Osteoblast (primary cell): ENCODE measurements around the gene KRT6B. TPM values are rescaled to one million over a fixed set of nuclear protein-coding genes. Genes with fewer than 3 reads are reported as not detected.

Source experiments
- DNase-seq: peaks from one replicate; pipeline ENCODE4 v3.0.0; 2011; ENCODE audit warnings: low spot score, mixed read lengths; ENCODE audit not compliant: insufficient read length; ENCODE audit errors: missing footprints
- H2AFZ ChIP-seq: 2 replicates; pipeline ENCODE4 v1.6.0; 2011; ENCODE audit warnings: mild to moderate bottlenecking, low read length
- H3K27ac ChIP-seq: 2 replicates; pipeline ENCODE4 v1.5.1; 2011; ENCODE audit warnings: mild to moderate bottlenecking, low read depth, low read length, moderate library complexity
- H3K27me3 ChIP-seq: 2 replicates; pipeline ENCODE4 v1.6.0; 2012; ENCODE audit warnings: mild to moderate bottlenecking, control low read depth, inconsistent platforms, low read length, moderate library complexity; ENCODE audit not compliant: insufficient read depth
- H3K36me3 ChIP-seq: 2 replicates; pipeline ENCODE4 v1.5.1; 2011; ENCODE audit warnings: mild to moderate bottlenecking, low read length, control low read depth, moderate library complexity; ENCODE audit not compliant: insufficient read depth
- H3K4me1 ChIP-seq: 2 replicates; pipeline ENCODE4 v1.5.1; 2011; ENCODE audit warnings: mild to moderate bottlenecking, low read length, control low read depth, moderate library complexity; ENCODE audit not compliant: insufficient read depth
- H3K4me2 ChIP-seq: 2 replicates; pipeline ENCODE4 v1.6.0; 2011; ENCODE audit warnings: mild to moderate bottlenecking, low read length; ENCODE audit not compliant: insufficient read depth
- H3K4me3 ChIP-seq: fragments of 200-600 bp; sonication (generic); 3 replicates; pipeline ENCODE4 v1.5.1; 2012; ENCODE audit warnings: mild to moderate bottlenecking, low read length, inconsistent platforms; ENCODE audit not compliant: insufficient read depth
- H3K79me2 ChIP-seq: 2 replicates; pipeline ENCODE4 v1.6.0; 2012; ENCODE audit warnings: mild to moderate bottlenecking, low read length, control low read depth, inconsistent platforms; ENCODE audit not compliant: insufficient read depth
- H3K9me3 ChIP-seq: 2 replicates; pipeline ENCODE4 v1.5.1; 2011; ENCODE audit warnings: low read depth, low read length, control low read depth
- H4K20me1 ChIP-seq: 2 replicates; pipeline ENCODE4 v1.6.0; 2012; ENCODE audit warnings: mild to moderate bottlenecking, low read length, control low read depth; ENCODE audit not compliant: insufficient read depth
- total RNA-seq: library from RNA; depleted of rRNA; stranded (reverse); fragments of >200 nt; gene quantifications from 2 replicates; pipeline ENCODE4 v1.2.3, GENCODE V29; 2012
- TF ChIP-seq, protein P1 (sequence below): IDR thresholded peaks from 2 replicates; pipeline ENCODE4 v1.5.1; 2011; ENCODE audit warnings: mild to moderate bottlenecking, low read depth, low read length, moderate library complexity; ENCODE audit errors: extremely low read depth

Gene KRT6B
- total RNA-seq, 1 donor = not detected

DNA sequence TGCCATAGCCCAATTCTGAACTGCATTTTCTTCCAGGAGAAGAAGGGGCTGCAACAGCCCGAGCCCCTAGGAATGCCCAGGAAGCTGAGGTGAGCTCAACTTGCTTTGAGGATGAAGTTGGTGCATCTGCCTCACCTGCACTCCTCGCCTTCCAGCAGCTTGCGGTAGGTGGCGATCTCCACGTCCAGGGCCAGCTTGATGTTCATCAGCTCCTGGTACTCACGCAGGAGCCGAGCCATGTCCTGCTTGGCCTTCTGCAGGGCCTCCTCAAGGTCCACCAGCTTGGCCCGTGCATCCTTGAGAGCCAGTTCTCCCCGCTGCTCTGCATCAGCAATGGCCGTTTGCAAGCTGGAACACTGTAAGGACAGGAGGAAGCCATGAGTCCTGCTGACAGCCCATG lies 23.8 kb downstream of the KRT6B start:
- DNase-seq = no peak
- Histone ChIP-seq H3K36me3 (no peaks in the 10 kb centered on the region), H3K27me3 (peaks cover 56% of the 10 kb centered on the region), H3K4me1 (peaks cover 3% of the 10 kb centered on the region), H3K9me3 (no peaks in the 10 kb centered on the region), H3K4me2 (no peak overlapping the region), H3K79me2 (no peaks in the 10 kb centered on the region), H3K27ac (no peak overlapping the region), H3K4me3 (no peak overlapping the region), H4K20me1 (no peaks in the 10 kb centered on the region), H2AFZ (no peak overlapping the region)
- TF ChIP-seq, protein P1, sequence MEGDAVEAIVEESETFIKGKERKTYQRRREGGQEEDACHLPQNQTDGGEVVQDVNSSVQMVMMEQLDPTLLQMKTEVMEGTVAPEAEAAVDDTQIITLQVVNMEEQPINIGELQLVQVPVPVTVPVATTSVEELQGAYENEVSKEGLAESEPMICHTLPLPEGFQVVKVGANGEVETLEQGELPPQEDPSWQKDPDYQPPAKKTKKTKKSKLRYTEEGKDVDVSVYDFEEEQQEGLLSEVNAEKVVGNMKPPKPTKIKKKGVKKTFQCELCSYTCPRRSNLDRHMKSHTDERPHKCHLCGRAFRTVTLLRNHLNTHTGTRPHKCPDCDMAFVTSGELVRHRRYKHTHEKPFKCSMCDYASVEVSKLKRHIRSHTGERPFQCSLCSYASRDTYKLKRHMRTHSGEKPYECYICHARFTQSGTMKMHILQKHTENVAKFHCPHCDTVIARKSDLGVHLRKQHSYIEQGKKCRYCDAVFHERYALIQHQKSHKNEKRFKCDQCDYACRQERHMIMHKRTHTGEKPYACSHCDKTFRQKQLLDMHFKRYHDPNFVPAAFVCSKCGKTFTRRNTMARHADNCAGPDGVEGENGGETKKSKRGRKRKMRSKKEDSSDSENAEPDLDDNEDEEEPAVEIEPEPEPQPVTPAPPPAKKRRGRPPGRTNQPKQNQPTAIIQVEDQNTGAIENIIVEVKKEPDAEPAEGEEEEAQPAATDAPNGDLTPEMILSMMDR = no peak

DNA sequence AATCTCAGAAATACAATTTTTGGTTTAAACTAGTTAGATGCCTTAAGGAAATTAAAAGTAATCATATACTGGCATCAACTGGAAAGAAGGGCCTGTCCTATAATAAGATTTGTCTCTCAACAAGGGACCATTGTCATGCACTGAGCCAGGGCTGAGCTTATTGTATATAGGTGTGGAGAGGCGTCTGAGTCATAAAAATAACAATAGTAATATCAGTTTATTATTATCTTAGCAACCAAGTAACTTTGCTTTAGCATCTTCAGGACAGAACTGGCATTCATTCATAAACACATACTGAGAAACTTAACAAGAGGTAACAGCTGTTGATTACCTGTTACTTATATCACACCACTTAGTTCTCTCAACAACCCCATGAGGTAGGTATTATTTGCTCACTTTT lies 24.9 kb downstream of the KRT6B start:
- Histone ChIP-seq H3K79me2 (no peaks in the 10 kb centered on the region), H3K27ac (no peak overlapping the region), H3K4me3 (no peak overlapping the region), H3K4me2 (no peak overlapping the region), H3K9me3 (no peaks in the 10 kb centered on the region), H2AFZ (no peak overlapping the region), H3K36me3 (no peaks in the 10 kb centered on the region), H3K4me1 (peaks cover 3% of the 10 kb centered on the region), H4K20me1 (no peaks in the 10 kb centered on the region), H3K27me3 (peaks cover 46% of the 10 kb centered on the region)
- no peak for DNase-seq
- TF ChIP-seq, protein P1 = no peak

DNA sequence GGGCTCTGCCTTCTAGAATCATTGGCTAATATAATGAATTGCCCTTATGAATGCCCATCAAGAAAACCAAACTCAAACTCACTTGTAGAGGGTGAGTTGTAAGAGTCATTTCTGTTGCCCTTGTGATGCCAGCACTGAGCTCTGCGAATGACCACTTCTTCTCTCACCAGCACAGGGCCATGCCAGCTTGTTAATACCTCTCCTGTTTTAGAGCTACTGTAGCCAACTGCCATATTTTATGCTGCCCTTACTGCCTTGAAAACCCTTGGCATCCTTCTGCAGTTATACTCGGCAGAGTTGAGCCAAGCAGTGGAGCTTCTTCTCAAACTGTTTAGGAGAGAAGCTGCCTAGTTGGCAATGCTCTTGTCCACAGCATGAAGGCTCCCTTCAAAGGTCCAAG lies 25.9 kb downstream of the KRT6B start:
- no peak overlapping the region for H3K4me3 ChIP-seq
- H3K27ac ChIP-seq = no peak overlapping the region
- no peak overlapping the region for H2AFZ ChIP-seq
- H4K20me1 ChIP-seq = no peaks in the 10 kb centered on the region
- H3K4me2 ChIP-seq = no peak overlapping the region
- H3K4me1 ChIP-seq = peaks cover 3% of the 10 kb centered on the region
- DNase-seq = no peak
- TF ChIP-seq, protein P1 = no peak
- H3K36me3 ChIP-seq = no peaks in the 10 kb centered on the region
- peaks cover 43% of the 10 kb centered on the region for H3K27me3 ChIP-seq
- no peaks in the 10 kb centered on the region for H3K79me2 ChIP-seq
- no peaks in the 10 kb centered on the region for H3K9me3 ChIP-seq

DNA sequence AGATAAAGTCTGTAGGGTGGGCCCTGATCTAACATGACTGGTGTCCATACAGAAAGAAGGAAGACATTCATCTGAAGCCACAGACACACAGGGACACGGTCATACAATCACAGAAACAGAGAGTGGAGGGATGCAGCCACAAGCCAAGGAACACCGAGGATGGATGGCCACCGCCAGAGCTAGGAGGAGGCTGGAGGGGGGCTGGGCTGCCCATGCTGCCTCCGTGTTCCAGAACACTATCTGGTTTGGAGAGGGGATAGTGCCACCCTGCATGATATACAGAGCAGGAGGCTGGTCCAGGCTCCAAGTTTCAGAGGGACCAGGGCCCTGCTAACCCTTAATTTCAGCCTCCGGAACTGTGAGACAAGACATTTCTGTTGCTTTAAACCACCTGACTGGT lies 26.5 kb downstream of the KRT6B start:
- no peaks in the 10 kb centered on the region for H4K20me1 ChIP-seq
- no peaks in the 10 kb centered on the region for H3K9me3 ChIP-seq
- no peak overlapping the region for H2AFZ ChIP-seq
- H3K27ac ChIP-seq = no peak overlapping the region
- no peak overlapping the region for H3K4me2 ChIP-seq
- H3K4me3 ChIP-seq = no peak overlapping the region
- TF ChIP-seq, protein P1 = no peak
- no peaks in the 10 kb centered on the region for H3K79me2 ChIP-seq
- H3K36me3 ChIP-seq = no peaks in the 10 kb centered on the region
- H3K4me1 ChIP-seq = peaks cover 3% of the 10 kb centered on the region
- no peak for DNase-seq
- peaks cover 38% of the 10 kb centered on the region for H3K27me3 ChIP-seq
